ENCODE data around the gene HS6ST3.

The HS6ST3 gene

DNA sequence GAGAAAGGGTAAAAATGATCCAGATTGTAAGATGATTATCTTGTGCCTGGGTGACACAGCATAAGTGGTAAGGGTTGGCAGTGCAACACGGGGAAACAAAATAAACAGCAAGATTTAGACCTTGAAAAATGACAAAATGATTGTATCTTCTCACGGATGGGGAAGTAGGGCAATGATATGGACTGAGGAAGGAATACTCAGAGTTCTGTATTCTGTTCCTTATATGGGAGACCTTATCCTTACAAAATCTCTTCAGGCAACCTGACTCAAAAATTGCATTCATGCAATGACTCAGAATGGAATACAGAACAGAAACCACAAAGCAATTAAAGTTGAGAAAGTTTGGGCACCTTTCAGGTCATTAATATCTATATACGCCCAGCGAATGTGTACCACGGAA lies 149.0 kb downstream of the HS6ST3 start:
- no peak for TF ChIP-seq CTCF (IDR thresholded peaks at IDR 0.05; ENCODE audit: control insufficient read depth, insufficient read depth, low read depth, low read length, missing control alignments)
- no peak overlapping the region for H3K4me3 ChIP-seq (ENCODE audit: control insufficient read depth, low read depth, low read length)
- no peak for DNase-seq (ENCODE audit: low read depth)

GRCh38 chr13:96243376-96243775 lies 153.5 kb downstream of the HS6ST3 start:
- DNase-seq (ENCODE audit: low read depth), result no peak
- no peak for TF ChIP-seq CTCF (IDR thresholded peaks at IDR 0.05; ENCODE audit: control insufficient read depth, insufficient read depth, low read depth, low read length, missing control alignments)
- no peak overlapping the region for H3K4me3 ChIP-seq (ENCODE audit: control insufficient read depth, low read depth, low read length)

GRCh38 chr13:96248103-96248502 lies 158.2 kb downstream of the HS6ST3 start:
- DNase-seq (ENCODE audit: low read depth), result no peak
- TF ChIP-seq CTCF (IDR thresholded peaks at IDR 0.05; ENCODE audit: control insufficient read depth, insufficient read depth, low read depth, low read length, missing control alignments), result no peak
- H3K4me3 ChIP-seq (ENCODE audit: control insufficient read depth, low read depth, low read length), result no peak overlapping the region

DNA sequence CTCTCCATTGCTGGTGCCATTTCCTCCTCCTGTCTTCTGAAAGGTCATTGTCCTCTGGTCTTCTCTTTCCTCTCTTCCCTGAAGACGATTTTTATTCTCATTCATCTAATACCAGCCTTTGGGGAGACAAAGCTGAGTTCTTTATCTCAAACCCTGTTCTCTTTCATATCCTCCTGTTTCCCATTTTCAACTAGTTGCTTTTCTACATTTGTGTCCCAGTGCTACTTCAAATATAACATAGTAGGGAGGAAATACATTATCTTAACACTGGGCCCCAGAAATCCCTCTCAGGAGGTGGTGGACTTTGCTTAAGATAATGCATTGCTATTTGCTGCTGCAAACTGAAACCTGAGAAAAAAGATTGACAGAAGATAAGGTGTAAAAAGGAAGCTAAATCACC lies 159.1 kb downstream of the HS6ST3 start:
- H3K4me3 ChIP-seq (ENCODE audit: control insufficient read depth, low read depth, low read length), result no peak overlapping the region
- DNase-seq (ENCODE audit: low read depth), result no peak
- TF ChIP-seq CTCF (IDR thresholded peaks at IDR 0.05; ENCODE audit: control insufficient read depth, insufficient read depth, low read depth, low read length, missing control alignments), result no peak

DNA sequence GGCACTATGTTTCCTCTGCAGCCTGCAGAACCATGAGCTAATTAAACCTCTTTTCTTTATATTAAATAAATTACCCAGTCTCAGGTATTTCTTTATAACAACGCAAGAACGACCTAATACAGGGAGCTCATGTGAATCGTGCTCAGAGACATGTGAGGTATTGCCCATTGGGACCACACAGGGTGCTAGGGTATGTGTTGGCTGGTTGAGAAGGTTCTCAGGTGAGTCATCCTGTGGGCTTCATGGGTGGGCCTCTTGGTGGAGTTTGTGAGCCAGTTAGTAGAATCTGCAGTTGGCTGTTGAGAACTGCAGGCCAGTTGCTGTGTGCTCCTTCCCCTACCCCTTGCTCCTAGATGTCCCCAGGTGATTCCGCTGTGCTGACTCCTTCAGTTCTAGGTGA lies 163.0 kb downstream of the HS6ST3 start:
- no peak for TF ChIP-seq CTCF (IDR thresholded peaks at IDR 0.05; ENCODE audit: control insufficient read depth, insufficient read depth, low read depth, low read length, missing control alignments)

DNA sequence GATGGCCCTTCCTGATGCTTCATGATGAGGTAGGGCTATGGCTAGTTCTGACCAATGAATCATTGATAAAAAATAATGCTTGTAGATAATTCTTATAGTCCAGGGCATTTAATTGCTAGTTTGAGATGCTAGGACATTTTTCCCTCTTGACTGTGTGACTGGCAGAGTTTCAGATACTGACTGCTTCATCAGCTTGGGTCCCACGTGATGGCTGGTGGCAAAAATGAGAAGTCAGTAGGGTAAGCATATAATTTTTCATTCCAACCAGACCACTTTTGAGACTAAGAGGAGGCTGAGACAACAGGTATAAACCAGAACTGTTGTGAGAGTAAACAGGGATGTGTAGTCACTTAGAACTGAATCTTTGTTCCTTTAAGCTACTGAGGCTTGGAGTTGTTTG lies 183.3 kb downstream of the HS6ST3 start:
- no peak for DNase-seq (ENCODE audit: low read depth)
- TF ChIP-seq CTCF (IDR thresholded peaks at IDR 0.05; ENCODE audit: control insufficient read depth, insufficient read depth, low read depth, low read length, missing control alignments), result no peak
- H3K4me3 ChIP-seq (ENCODE audit: control insufficient read depth, low read depth, low read length), result no peak overlapping the region

More for the DNA sequence above, 163.0 kb downstream of the HS6ST3 start:
- no peak overlapping the region for H3K4me3 ChIP-seq (ENCODE audit: control insufficient read depth, low read depth, low read length)
- DNase-seq (ENCODE audit: low read depth), result no peak

DNA sequence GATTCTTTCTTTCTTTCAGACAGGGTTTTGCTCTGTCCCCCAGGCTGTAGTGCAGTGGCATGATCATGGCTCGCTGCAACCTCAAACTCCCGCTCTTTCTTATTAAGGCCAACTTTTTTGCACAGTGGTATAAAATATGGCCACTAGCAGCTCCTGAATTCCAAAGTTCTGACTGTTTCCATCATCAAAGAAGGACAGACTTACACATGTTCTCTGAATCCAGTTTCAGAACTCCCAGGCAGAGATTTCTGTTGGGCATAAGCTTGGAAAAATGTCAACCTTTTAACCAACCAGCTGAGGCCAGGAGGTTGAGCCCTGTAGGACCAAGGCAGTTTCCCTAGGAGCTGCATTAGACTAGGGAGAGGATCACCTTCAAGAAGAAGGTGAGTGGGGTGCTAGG lies 184.1 kb downstream of the HS6ST3 start:
- TF ChIP-seq CTCF (IDR thresholded peaks at IDR 0.05; ENCODE audit: control insufficient read depth, insufficient read depth, low read depth, low read length, missing control alignments), result no peak

More for the DNA sequence above, 184.1 kb downstream of the HS6ST3 start:
- no peak overlapping the region for H3K4me3 ChIP-seq (ENCODE audit: control insufficient read depth, low read depth, low read length)
- no peak for DNase-seq (ENCODE audit: low read depth)
